Measurements from ENCODE around the gene TPBG. TPM values are rescaled to one million over a fixed set of nuclear protein-coding genes. Genes with fewer than 3 reads are reported as not detected.

TPBG gene
- total RNA-seq, 1 experiment from 2014 or later, result 67.1 TPM

DNA sequence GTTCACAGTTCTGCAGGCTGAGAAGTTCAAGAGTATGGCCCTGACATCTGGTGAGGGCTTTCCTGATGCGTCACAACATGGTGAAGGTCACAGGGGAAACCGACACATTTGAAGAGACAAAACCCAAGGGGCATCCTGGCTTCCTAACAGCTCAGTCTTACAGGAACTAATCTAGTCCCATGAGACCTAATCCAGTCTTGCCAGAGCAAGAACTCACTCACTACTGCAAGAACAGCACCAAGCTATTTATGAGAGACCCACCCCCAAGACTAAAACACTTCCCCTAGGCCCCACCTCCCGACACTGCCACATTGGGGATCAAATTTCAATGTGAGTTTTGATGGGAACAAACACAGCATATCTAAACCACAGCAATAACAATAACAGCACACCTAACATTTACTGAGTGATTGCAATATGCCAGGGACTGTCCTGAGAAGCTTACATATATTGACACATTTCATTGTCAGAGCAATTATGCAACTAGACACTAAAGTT, 46.6 kb downstream of the TPBG start:
- BruUV-seq (replicated peaks), result no TSS peak
- no peak for TF ChIP-seq EZH2 (IDR thresholded peaks at IDR 0.05; ENCODE audit: borderline replicate concordance, low read depth, low read length, poor library complexity, severe bottlenecking)
- TF ChIP-seq, protein P1, sequence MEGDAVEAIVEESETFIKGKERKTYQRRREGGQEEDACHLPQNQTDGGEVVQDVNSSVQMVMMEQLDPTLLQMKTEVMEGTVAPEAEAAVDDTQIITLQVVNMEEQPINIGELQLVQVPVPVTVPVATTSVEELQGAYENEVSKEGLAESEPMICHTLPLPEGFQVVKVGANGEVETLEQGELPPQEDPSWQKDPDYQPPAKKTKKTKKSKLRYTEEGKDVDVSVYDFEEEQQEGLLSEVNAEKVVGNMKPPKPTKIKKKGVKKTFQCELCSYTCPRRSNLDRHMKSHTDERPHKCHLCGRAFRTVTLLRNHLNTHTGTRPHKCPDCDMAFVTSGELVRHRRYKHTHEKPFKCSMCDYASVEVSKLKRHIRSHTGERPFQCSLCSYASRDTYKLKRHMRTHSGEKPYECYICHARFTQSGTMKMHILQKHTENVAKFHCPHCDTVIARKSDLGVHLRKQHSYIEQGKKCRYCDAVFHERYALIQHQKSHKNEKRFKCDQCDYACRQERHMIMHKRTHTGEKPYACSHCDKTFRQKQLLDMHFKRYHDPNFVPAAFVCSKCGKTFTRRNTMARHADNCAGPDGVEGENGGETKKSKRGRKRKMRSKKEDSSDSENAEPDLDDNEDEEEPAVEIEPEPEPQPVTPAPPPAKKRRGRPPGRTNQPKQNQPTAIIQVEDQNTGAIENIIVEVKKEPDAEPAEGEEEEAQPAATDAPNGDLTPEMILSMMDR (conservative IDR thresholded peaks at IDR 0.05; ENCODE audit: low read depth, low read length), result no peak
- Histone ChIP-seq H3K4me3 (ENCODE audit: low read depth, low read length, poor library complexity, severe bottlenecking) (no peak overlapping the region), H3K36me3 (ENCODE audit: insufficient read depth, low read length, poor library complexity, severe bottlenecking) (no peaks in the 10 kb centered on the region), H3K9me3 (ENCODE audit: low read depth, low read length, poor library complexity, severe bottlenecking) (no peaks in the 10 kb centered on the region), H3K4me1 (ENCODE audit: insufficient read depth, low read length, poor library complexity, severe bottlenecking) (peaks cover 22% of the 10 kb centered on the region), H3K27ac (ENCODE audit: low read depth, low read length, poor library complexity, severe bottlenecking) (peak overlapping the region; percentile 32), H3K27me3 (replicated peaks; ENCODE audit: insufficient read depth, low read depth, low read length, poor library complexity) (no peaks in the 10 kb centered on the region)
- intact Hi-C loops (cut with micrococcal nuclease; ENCODE audit: unreplicated experiment), result no loop called here
- ChIA-PET POLR2A (ENCODE audit: low non-redundant PET) (no interaction called here), CTCF (no interaction called here)
- DNase-seq (ENCODE audit: low spot score), result peak; percentile 87

DNA sequence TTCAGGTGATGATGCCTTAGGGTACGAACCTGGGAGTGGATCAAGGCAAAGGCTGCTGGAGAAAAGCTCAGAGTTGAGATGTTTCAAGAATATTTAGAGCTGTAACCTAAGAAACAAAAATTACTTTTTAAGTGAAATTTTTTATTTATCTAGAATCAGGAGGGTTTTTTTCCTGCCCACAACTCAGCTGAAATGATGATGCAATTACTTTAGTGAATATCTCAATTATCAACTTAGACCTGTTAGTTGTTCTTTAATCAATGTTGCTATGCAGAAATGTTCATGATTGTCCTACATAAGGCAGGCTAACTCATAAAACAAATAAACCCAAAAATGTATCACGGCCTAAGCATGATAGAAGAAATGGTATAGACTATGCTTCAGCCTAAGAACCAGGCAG, 50.3 kb downstream of the TPBG start:
- Histone ChIP-seq H3K4me3 (ENCODE audit: low read depth, low read length, poor library complexity, severe bottlenecking) (no peak overlapping the region), H3K27me3 (replicated peaks; ENCODE audit: insufficient read depth, low read depth, low read length, poor library complexity) (no peaks in the 10 kb centered on the region), H3K36me3 (ENCODE audit: insufficient read depth, low read length, poor library complexity, severe bottlenecking) (no peaks in the 10 kb centered on the region), H3K27ac (ENCODE audit: low read depth, low read length, poor library complexity, severe bottlenecking) (no peak overlapping the region), H3K9me3 (ENCODE audit: low read depth, low read length, poor library complexity, severe bottlenecking) (no peaks in the 10 kb centered on the region), H3K4me1 (ENCODE audit: insufficient read depth, low read length, poor library complexity, severe bottlenecking) (peaks cover 20% of the 10 kb centered on the region)
- POLR2A ChIA-PET (ENCODE audit: low non-redundant PET), result no interaction called here
- CTCF ChIA-PET, result no interaction called here
- no peak for DNase-seq (ENCODE audit: low spot score)
- intact Hi-C loops (cut with micrococcal nuclease; ENCODE audit: unreplicated experiment), result no loop called here
- BruUV-seq (replicated peaks), result no TSS peak
- TF ChIP-seq, protein P1 (conservative IDR thresholded peaks at IDR 0.05; ENCODE audit: low read depth, low read length), result no peak
- no peak for TF ChIP-seq EZH2 (IDR thresholded peaks at IDR 0.05; ENCODE audit: borderline replicate concordance, low read depth, low read length, poor library complexity, severe bottlenecking)

GRCh38 chr6:82415820-82416219, 52.2 kb downstream of the TPBG start:
- Histone ChIP-seq H3K27me3 (replicated peaks; ENCODE audit: insufficient read depth, low read depth, low read length, poor library complexity) (no peaks in the 10 kb centered on the region), H3K36me3 (ENCODE audit: insufficient read depth, low read length, poor library complexity, severe bottlenecking) (no peaks in the 10 kb centered on the region), H3K4me3 (ENCODE audit: low read depth, low read length, poor library complexity, severe bottlenecking) (no peak overlapping the region), H3K4me1 (ENCODE audit: insufficient read depth, low read length, poor library complexity, severe bottlenecking) (peaks cover under 1% of the 10 kb centered on the region), H3K9me3 (ENCODE audit: low read depth, low read length, poor library complexity, severe bottlenecking) (no peaks in the 10 kb centered on the region), H3K27ac (ENCODE audit: low read depth, low read length, poor library complexity, severe bottlenecking) (no peak overlapping the region)
- TF ChIP-seq EZH2 (IDR thresholded peaks at IDR 0.05; ENCODE audit: borderline replicate concordance, low read depth, low read length, poor library complexity, severe bottlenecking), result no peak
- TF ChIP-seq, protein P1 (conservative IDR thresholded peaks at IDR 0.05; ENCODE audit: low read depth, low read length), result no peak
- ChIA-PET CTCF (no interaction called here), POLR2A (ENCODE audit: low non-redundant PET) (no interaction called here)
- no peak for DNase-seq (ENCODE audit: low spot score)
- no TSS peak for BruUV-seq (replicated peaks)
- intact Hi-C loops (cut with micrococcal nuclease; ENCODE audit: unreplicated experiment), result no loop called here
